Measurements from ENCODE around the gene CDKL1.

Gene CDKL1

GRCh38 chr14:50303744-50304471 is 92.8 kb downstream of the CDKL1 start:
- H3K79me2 ChIP-seq (ENCODE audit: insufficient read depth, low read depth): no peaks in the 10 kb centered on the region
- H3K4me3 ChIP-seq (IDR thresholded peaks at IDR 0.05; ENCODE audit: insufficient read depth, low read depth, low read length): no peak overlapping the region
- no peaks in the 10 kb centered on the region for H4K20me1 ChIP-seq (ENCODE audit: insufficient read depth)
- no peak overlapping the region for H3K9ac ChIP-seq
- H3K27me3 ChIP-seq (ENCODE audit: insufficient read depth, low read depth): no peaks in the 10 kb centered on the region
- no peak overlapping the region for H2AFZ ChIP-seq (ENCODE audit: low read depth)
- no peak overlapping the region for H3K4me2 ChIP-seq
- H3K4me1 ChIP-seq (ENCODE audit: low read depth, poor library complexity, severe bottlenecking): peaks cover 3% of the 10 kb centered on the region
- H3K36me3 ChIP-seq (ENCODE audit: insufficient read depth): no peaks in the 10 kb centered on the region
- H3K27ac ChIP-seq: no peak overlapping the region
- no peak for TF ChIP-seq CTCF (conservative IDR thresholded peaks at IDR 0.05; ENCODE audit: low read depth, low read length)

GRCh38 chr14:50301914-50302313 is 94.8 kb downstream of the CDKL1 start:
- H3K4me3 ChIP-seq (IDR thresholded peaks at IDR 0.05; ENCODE audit: insufficient read depth, low read depth, low read length): no peak overlapping the region
- no peaks in the 10 kb centered on the region for H3K27me3 ChIP-seq (ENCODE audit: insufficient read depth, low read depth)
- H4K20me1 ChIP-seq (ENCODE audit: insufficient read depth): no peaks in the 10 kb centered on the region
- no peak for TF ChIP-seq CTCF (conservative IDR thresholded peaks at IDR 0.05; ENCODE audit: low read depth, low read length)
- no peak overlapping the region for H3K9ac ChIP-seq
- peaks cover 3% of the 10 kb centered on the region for H3K4me1 ChIP-seq (ENCODE audit: low read depth, poor library complexity, severe bottlenecking)
- H3K36me3 ChIP-seq (ENCODE audit: insufficient read depth): no peaks in the 10 kb centered on the region
- H3K4me2 ChIP-seq: no peak overlapping the region
- no peaks in the 10 kb centered on the region for H3K79me2 ChIP-seq (ENCODE audit: insufficient read depth, low read depth)
- no peak overlapping the region for H2AFZ ChIP-seq (ENCODE audit: low read depth)
- no peak overlapping the region for H3K27ac ChIP-seq

GRCh38 chr14:50299585-50299984 is 97.1 kb downstream of the CDKL1 start:
- no peak overlapping the region for H3K4me3 ChIP-seq (IDR thresholded peaks at IDR 0.05; ENCODE audit: insufficient read depth, low read depth, low read length)
- H3K79me2 ChIP-seq (ENCODE audit: insufficient read depth, low read depth): no peaks in the 10 kb centered on the region

GRCh38 chr14:50290306-50290705 is 106.4 kb downstream of the CDKL1 start:
- no peak overlapping the region for H3K9ac ChIP-seq
- H2AFZ ChIP-seq (ENCODE audit: low read depth): no peak overlapping the region
- no peaks in the 10 kb centered on the region for H4K20me1 ChIP-seq (ENCODE audit: insufficient read depth)
- no peak overlapping the region for H3K4me2 ChIP-seq
- TF ChIP-seq CTCF (conservative IDR thresholded peaks at IDR 0.05; ENCODE audit: low read depth, low read length): no peak
- H3K36me3 ChIP-seq (ENCODE audit: insufficient read depth): no peaks in the 10 kb centered on the region
- H3K4me3 ChIP-seq (IDR thresholded peaks at IDR 0.05; ENCODE audit: insufficient read depth, low read depth, low read length): no peak overlapping the region
- no peaks in the 10 kb centered on the region for H3K79me2 ChIP-seq (ENCODE audit: insufficient read depth, low read depth)
- H3K27ac ChIP-seq: no peak overlapping the region
- H3K27me3 ChIP-seq (ENCODE audit: insufficient read depth, low read depth): no peaks in the 10 kb centered on the region
- no peaks in the 10 kb centered on the region for H3K4me1 ChIP-seq (ENCODE audit: low read depth, poor library complexity, severe bottlenecking)

More at GRCh38 chr14:50299585-50299984, 97.1 kb downstream of the CDKL1 start:
- peaks cover 3% of the 10 kb centered on the region for H3K4me1 ChIP-seq (ENCODE audit: low read depth, poor library complexity, severe bottlenecking)
- no peak for TF ChIP-seq CTCF (conservative IDR thresholded peaks at IDR 0.05; ENCODE audit: low read depth, low read length)
- no peak overlapping the region for H2AFZ ChIP-seq (ENCODE audit: low read depth)
- H3K36me3 ChIP-seq (ENCODE audit: insufficient read depth): no peaks in the 10 kb centered on the region
- H3K27me3 ChIP-seq (ENCODE audit: insufficient read depth, low read depth): no peaks in the 10 kb centered on the region
- no peak overlapping the region for H3K9ac ChIP-seq
- no peak overlapping the region for H3K27ac ChIP-seq
- no peaks in the 10 kb centered on the region for H4K20me1 ChIP-seq (ENCODE audit: insufficient read depth)
- H3K4me2 ChIP-seq: no peak overlapping the region

All from KMS-11 (cell line).